A673 (cell line): Measurements from ENCODE around the gene PRR20E.
"Not testable (repeated sequence)": the region's sequence is repeated elsewhere in the genome, so short reads cannot be mapped to it uniquely, and the experiment has no call there.

Experiments used
- EZH2 ChIP-seq: fragments of 200-600 bp; sonication (generic); IDR thresholded peaks from 2 replicates; pipeline ENCODE4 v1.6.1; 2017; ENCODE audit warnings: borderline replicate concordance, low read depth, mild to moderate bottlenecking, mixed read lengths, antibody characterized with exemption, low read length; ENCODE audit not compliant: poor library complexity, severe bottlenecking
- TF ChIP-seq, protein P1 (sequence below): fragments of 300-800, 200-600 bp; sonication (generic); conservative IDR thresholded peaks from 2 replicates; pipeline ENCODE4 v1.5.1; 2017; ENCODE audit warnings: low read depth, mild to moderate bottlenecking, antibody characterized with exemption, low read length, moderate library complexity, mixed read lengths

- TF ChIP-seq, protein P1, sequence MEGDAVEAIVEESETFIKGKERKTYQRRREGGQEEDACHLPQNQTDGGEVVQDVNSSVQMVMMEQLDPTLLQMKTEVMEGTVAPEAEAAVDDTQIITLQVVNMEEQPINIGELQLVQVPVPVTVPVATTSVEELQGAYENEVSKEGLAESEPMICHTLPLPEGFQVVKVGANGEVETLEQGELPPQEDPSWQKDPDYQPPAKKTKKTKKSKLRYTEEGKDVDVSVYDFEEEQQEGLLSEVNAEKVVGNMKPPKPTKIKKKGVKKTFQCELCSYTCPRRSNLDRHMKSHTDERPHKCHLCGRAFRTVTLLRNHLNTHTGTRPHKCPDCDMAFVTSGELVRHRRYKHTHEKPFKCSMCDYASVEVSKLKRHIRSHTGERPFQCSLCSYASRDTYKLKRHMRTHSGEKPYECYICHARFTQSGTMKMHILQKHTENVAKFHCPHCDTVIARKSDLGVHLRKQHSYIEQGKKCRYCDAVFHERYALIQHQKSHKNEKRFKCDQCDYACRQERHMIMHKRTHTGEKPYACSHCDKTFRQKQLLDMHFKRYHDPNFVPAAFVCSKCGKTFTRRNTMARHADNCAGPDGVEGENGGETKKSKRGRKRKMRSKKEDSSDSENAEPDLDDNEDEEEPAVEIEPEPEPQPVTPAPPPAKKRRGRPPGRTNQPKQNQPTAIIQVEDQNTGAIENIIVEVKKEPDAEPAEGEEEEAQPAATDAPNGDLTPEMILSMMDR, result not testable (repeated sequence)
- TF ChIP-seq EZH2, result not testable (repeated sequence)
These were observed at the start of gene PRR20E for GRCh38 chr13:57166897-57167296.
